HG02798 (cell line): ENCODE data around the gene MYO16.

ENCODE experiments used
- ATAC-seq: cut with Tn5 transposase; IDR thresholded peaks from one replicate; pipeline ENCODE4 v1.9.1; 2021; ENCODE audit warnings: mild to moderate bottlenecking; ENCODE audit not compliant: unreplicated experiment, poor library complexity

Gene MYO16

DNA sequence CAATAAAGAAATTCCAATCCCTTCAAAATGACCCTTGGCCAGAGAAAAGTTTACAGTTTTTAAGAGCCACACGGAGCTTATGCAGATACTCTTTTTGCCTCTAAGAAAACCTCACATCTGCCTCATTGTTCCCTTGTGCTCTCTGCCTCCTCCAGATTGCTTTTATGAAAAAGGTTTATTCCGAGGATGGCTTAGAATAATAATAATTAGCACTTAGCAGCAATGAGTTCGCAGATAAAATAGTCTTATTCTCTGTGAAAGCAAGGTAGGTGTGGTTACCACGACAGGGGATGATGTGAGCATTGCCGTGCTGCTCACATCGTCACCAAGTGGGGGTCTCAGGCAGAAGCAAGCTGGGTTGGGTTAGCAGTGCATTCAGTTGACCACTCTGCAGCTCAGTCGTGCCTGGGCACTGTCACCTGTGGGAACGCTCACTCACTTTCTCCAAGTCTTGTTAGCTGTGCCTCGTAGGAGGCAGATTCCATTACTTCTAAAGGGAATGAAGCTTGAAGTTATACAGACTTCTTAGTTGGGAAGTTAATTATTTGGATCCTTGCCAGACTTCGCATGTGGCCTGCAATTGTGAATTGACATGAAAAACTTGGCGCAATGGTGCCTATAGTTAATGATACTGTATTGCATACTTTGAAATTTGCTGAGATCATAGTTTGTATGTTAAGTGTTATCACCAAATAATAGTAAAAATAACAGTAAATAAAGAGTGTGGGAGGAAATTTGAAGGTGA lies 157.2 kb downstream of the MYO16 start:
- ATAC-seq: no peak

GRCh38 chr13:108787700-108788414 lies 158.4 kb downstream of the MYO16 start:
- no peak for ATAC-seq

- ATAC-seq: no peak
These were observed 160.1 kb downstream of the MYO16 start for GRCh38 chr13:108789476-108789875.

GRCh38 chr13:108795841-108796240 lies 166.4 kb downstream of the MYO16 start:
- ATAC-seq: no peak

DNA sequence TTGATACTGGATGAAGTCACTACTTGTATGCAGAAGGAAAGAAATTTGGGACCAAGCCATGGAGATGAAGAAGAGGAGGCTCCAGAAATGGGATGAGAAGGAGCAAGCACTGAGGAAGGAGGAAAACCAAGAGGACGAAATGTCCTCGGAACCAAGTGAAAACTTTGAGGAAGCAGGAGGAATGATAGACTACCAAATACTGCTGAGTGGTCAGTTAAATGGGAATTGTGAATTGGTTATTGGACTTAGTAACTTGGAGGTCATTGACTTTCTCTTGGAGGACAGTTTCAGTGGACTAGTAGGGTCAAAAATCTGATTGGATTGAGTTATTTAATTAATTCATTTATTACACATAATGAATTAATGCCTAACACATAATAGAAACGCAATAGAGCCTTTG lies 167.9 kb downstream of the MYO16 start:
- no peak for ATAC-seq

DNA sequence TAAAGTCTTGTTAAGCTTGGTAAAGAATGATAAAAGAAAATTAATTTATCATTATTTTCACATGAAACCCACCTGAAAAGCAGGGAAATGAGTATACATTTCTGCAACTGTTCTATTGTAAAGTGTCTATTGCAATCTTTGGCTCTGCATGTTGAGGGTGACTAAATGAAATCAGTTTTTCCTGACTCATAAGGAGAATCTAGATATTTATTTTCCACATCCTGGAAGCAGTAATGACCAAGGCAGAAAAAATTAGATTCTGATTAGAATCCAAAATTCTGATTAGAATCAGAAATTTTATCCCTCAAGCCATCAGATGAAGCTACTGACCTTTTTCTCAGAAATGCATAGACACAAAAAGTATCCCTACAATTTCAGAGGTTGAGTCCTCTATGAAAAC lies 178.4 kb downstream of the MYO16 start:
- ATAC-seq: no peak

DNA sequence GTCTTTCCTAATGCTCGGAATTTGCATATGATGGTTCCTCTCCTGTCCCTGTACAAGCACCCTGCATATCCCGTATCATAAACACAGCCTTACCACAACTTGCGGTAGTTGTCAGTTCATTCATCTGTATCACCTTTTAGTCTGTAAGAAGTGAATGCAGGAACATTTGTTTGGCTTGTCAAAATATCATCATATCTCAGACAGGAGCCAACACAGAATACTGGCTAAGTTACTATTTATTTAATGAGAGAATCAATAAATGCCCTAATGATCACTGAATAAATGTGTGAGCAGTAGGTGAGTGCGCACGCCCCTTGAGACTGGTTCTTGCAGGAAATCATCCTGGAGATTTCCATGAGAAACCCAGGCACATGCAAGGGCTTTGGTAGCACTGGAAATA lies 182.8 kb downstream of the MYO16 start:
- ATAC-seq: no peak

GRCh38 chr13:108812661-108813060 lies 183.2 kb downstream of the MYO16 start:
- no peak for ATAC-seq

- no peak for ATAC-seq
These were observed 184.3 kb downstream of the MYO16 start for GRCh38 chr13:108813587-108814170.

GRCh38 chr13:108816375-108816774 lies 187.0 kb downstream of the MYO16 start:
- ATAC-seq: no peak

DNA sequence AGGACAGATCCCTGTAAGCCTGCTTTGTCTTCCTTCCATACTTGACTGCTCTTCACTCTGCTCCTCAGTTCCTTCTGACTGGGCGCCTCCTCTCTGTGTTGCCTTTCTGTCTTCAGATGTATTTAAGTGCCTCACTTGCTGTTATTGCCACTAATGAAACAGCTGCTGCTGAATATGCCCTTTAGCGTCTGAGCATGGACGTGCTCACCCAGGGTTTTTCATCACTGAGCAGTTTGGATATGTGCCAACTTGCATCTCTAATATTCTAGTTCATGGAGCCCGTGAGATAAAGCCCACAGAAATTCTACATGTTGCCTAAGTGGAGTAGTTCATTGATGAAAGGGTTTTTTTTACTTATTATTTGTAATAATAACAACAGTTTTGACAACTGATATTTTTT lies 198.2 kb downstream of the MYO16 start:
- no peak for ATAC-seq

- ATAC-seq: no peak
These were observed 198.8 kb downstream of the MYO16 start for GRCh38 chr13:108828086-108828815.

DNA sequence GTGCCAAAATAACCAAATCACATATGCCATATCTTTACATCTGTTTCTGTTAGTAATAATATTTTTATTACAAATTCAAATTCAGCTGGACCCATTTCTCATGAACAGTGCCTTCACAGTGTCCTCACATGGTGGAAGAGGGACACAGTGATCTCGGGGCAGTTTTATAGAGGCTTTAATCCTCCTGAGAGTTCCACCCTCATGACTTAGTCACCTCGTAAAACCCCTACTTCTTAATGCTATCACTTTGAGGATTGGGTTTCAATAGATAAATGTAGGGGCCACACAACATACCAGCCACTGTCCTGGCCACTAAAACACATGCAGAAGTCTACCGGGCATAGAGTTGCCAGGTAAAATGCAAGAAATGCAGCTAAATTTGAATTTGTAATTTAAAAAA lies 201.5 kb downstream of the MYO16 start:
- no peak for ATAC-seq

GRCh38 chr13:108833531-108833930 lies 204.1 kb downstream of the MYO16 start:
- no peak for ATAC-seq

DNA sequence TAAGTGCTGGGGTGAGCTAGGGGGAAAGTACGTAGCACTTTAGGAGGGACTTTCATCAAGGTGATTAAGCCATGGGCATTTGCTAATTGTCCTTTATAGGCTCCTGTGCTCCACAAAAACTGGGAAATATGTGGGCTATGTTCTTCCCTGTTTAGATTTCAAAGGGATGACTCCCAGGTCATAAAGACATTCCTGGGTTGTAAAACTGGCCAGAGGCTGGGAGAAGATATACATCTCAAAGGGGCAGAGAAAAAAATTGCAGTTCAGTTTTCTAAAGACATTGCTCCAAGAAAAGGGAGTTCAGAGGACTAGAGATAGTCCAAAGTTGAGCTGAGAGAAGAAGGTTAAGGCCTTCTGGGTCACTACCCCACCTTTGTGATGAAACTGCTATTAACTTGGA lies 204.8 kb downstream of the MYO16 start:
- ATAC-seq: no peak

DNA sequence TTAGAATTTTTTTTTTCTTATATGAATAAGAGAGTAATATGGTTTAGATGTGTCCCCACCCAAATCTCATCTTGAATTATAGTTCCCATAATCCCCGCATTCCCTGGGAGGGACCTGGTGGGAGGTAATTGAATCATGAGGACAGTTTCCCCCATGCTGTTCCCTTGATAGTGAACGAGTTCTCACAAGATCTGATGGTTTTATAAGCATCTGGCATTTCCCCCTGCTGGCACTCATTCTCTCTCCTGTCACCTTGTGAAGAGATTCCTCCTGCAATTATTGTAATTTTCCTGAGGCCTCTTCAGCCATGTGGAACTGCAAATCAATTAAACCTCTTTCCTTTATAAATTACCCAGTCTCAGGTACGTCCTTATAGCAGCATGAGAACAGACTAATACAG lies 205.7 kb downstream of the MYO16 start:
- ATAC-seq: no peak

GRCh38 chr13:108850691-108851090 lies 221.3 kb downstream of the MYO16 start:
- ATAC-seq: no peak

- ATAC-seq: no peak
These were observed 222.2 kb downstream of the MYO16 start for GRCh38 chr13:108851660-108852059.

- no peak for ATAC-seq
These were observed 223.6 kb downstream of the MYO16 start for GRCh38 chr13:108853031-108853430.

- peak; percentile 87 for ATAC-seq
These were observed 226.5 kb downstream of the MYO16 start for GRCh38 chr13:108855737-108856387.
